Activated CD8-positive, alpha-beta T cell treated with anti-CD3 and anti-CD28 coated beads for 36 hours (primary cell): ENCODE data around the gene LMNTD2. TPM values are rescaled to one million over a fixed set of nuclear protein-coding genes. Genes with fewer than 3 reads are reported as not detected.
A peak's percentile ranks its signal among the peaks of the same experiment; 100 is the strongest.

Experiments
- ATAC-seq: fragments of 200-7000 bp; cut with Tn5 transposase; one replicate; pipeline ENCODE4 v1.10.0; 2021; ENCODE audit warnings: mild to moderate bottlenecking, moderate library complexity
- CTCF ChIA-PET: fragments of 350-600 bp; sonication (Branson Sonifier 250); formaldehyde crosslinking; loops from one replicate; lab custom pipeline; 2021; ENCODE audit warnings: antibody characterized with exemption; lab: Charles Lee
- POLR2A ChIA-PET: fragments of 350-600 bp; sonication (Branson Sonifier 250); formaldehyde crosslinking; loops from one replicate; lab custom pipeline; 2021; ENCODE audit warnings: antibody characterized with exemption; lab: Charles Lee
- DNase-seq: peaks from one replicate; pipeline ENCODE4 v3.0.0-alpha.2; 2020
- H3K27ac Mint-ChIP-seq: one replicate; pipeline ENCODE4 v1.8.0; 2021; ENCODE audit warnings: mild to moderate bottlenecking, mixed read lengths
- H3K27me3 Mint-ChIP-seq: one replicate; pipeline ENCODE4 v1.8.0; 2021; ENCODE audit warnings: mixed read lengths
- H3K36me3 Mint-ChIP-seq: one replicate; pipeline ENCODE4 v1.8.0; 2021; ENCODE audit warnings: low read depth, mixed read lengths
- H3K4me1 Mint-ChIP-seq: one replicate; pipeline ENCODE4 v1.8.0; 2021; ENCODE audit warnings: low read depth, mixed read lengths
- H3K4me3 Mint-ChIP-seq: one replicate; pipeline ENCODE4 v1.8.0; 2021; ENCODE audit warnings: mild to moderate bottlenecking, moderate library complexity, mixed read lengths
- H3K9me3 Mint-ChIP-seq: one replicate; pipeline ENCODE4 v1.8.0; 2021; ENCODE audit warnings: mixed read lengths
- intact Hi-C: fragments of 100-400 bp; cut with micrococcal nuclease; formaldehyde crosslinking; loops from one replicate; pipeline ENCODE4 v1.10.0; 2022
- total RNA-seq, 2 experiments: library from RNA; stranded (reverse); gene quantifications; one replicate each; pipeline ENCODE4 v1.2.3, GENCODE V29; 2021
- TF ChIP-seq, protein P1 (sequence below): fragments of 200-600 bp; IDR thresholded peaks from one replicate; pipeline ENCODE4 v1.8.0; 2022; ENCODE audit warnings: antibody characterized with exemption, mild to moderate bottlenecking

LMNTD2 gene, protein sequence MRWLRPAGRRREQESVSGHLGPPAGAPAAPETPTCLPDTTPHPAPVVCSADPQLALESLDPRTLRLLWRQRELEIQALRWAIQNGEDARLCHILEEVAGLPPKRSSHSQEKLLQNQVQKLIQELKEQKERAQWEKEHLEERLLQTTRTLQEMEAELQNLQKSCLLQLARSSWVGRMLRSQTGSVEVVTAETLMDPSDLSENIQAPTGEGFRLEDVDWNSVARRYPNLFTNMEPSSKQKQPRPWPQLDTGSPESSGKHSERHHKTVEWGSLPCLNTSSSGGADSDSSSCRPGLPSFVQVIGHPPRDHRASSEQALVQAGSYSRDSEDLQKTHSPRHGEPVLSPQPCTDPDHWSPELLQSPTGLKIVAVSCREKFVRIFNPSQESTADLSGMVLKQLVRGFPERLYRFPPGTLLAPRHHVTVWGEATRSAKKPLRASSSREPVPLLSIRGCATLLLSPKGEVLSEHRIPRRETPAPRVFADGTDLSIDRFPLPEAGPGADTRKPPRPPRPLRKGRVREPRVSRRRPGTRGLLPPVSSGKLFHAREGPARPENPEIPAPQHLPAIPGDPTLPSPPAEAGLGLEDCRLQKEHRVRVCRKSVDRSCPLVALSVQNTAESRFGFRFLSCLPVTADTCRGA
- total RNA-seq, result 1 to 10 TPM in 1 of 2 experiments, under 1 TPM in 1; 0.88 to 1.3 TPM

DNA sequence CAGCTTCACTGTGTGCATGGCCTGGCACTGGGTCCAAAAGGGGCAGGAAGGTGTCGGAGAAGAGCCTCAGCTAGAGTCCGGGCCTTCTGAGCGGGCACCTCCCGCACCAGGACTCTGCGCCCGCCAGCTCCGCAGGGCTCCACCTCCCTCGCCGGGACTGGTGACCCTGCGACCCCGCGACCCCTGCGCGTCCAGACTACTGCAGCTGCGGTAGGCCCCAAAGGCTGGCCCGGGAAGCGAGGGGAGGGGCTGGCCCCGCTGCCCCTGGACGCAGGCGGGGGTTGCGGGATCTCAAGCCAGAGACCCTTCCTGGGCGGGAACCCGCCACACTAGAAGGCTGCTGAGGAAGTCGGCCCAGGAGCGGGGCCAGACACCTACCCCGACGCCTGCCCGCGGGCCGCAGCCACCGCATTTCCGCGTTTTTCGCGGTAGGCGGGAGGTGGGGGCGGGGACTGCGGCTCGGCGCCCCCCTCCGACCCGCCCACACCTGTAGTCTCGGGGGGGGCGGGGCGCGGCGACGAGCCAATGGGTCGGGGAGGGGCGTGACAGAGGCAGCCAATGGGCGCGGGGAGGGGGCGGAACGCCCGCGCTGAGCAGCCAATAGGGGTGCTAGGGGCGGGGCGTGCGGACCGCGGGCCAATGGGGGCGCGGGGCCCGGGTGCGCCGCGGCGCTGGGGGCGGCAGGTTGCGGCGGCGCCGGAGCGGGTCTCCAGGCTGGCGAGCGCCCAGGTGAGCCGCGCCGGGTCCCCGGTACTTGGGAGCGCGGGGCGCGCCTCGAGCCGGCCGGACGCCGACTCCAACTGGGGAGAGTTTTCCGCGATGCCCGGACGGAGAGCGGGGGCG lies at the start of gene LMNTD2, which contains the start of gene RASSF7:
Gene LMNTD2, minus strand, starts transcription at position 434 of the 843 bp plus-strand sequence. Its CDS starts 22 bp downstream, at position 412.
Gene RASSF7, plus strand, starts transcription at position 666 of the 843 bp plus-strand sequence. CDS start 799 bp downstream, outside the sequence.
- intact Hi-C loops, result no loop called here
- Mint-ChIP-seq H3K4me1 (peaks cover 11% of the 10 kb centered on the region), H3K27ac (peak within 1 kb of the TSS; percentile 30), H3K27me3 (peaks cover 2% of the 10 kb centered on the region), H3K9me3 (no peaks in the 10 kb centered on the region), H3K4me3 (peak within 1 kb of the TSS; percentile 89), H3K36me3 (peaks cover 8% of the 10 kb centered on the region)
- ChIA-PET POLR2A (interaction anchor here (0.6 to 1.9 kb wide), 6 partner anchors 15 to 52 kb away, joined by 3 to 10 read pairs (median 3); partner anchors contain the start of genes HRAS and LRRC56), CTCF (interaction anchor here (0.7 to 1.4 kb wide), 4 partner anchors 41 to 163 kb away, joined by 3 to 5 read pairs (median 3); partner anchors contain the start of gene TMEM80)
- peak; percentile 96 for ATAC-seq
- TF ChIP-seq, protein P1, sequence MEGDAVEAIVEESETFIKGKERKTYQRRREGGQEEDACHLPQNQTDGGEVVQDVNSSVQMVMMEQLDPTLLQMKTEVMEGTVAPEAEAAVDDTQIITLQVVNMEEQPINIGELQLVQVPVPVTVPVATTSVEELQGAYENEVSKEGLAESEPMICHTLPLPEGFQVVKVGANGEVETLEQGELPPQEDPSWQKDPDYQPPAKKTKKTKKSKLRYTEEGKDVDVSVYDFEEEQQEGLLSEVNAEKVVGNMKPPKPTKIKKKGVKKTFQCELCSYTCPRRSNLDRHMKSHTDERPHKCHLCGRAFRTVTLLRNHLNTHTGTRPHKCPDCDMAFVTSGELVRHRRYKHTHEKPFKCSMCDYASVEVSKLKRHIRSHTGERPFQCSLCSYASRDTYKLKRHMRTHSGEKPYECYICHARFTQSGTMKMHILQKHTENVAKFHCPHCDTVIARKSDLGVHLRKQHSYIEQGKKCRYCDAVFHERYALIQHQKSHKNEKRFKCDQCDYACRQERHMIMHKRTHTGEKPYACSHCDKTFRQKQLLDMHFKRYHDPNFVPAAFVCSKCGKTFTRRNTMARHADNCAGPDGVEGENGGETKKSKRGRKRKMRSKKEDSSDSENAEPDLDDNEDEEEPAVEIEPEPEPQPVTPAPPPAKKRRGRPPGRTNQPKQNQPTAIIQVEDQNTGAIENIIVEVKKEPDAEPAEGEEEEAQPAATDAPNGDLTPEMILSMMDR, result no peak
- DNase-seq, result peak; percentile 95

DNA sequence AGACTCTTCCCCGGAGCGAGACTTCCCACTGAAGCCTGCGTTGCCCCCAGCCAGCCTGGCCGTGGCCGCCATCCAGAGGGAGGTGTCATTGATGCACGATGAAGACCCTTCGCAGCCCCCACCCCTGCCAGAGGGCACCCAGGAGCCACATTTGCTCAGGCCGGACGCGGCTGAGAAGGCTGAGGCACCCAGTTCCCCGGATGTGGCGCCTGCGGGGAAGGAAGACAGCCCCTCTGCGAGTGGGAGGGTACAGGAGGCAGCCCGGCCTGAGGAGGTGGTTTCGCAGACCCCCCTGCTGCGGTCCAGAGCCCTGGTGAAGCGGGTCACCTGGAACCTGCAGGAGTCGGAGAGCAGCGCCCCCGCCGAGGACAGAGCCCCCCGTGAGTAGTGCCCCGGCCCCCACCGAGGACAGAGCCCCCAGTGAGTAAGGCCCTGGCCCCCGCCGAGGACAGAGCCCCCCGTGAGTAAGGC lies 48.8 kb upstream of the LMNTD2 start:
- TF ChIP-seq, protein P1, result no peak
- Mint-ChIP-seq H3K4me1 (peaks cover 6% of the 10 kb centered on the region), H3K4me3 (no peak overlapping the region), H3K9me3 (no peaks in the 10 kb centered on the region), H3K27me3 (no peaks in the 10 kb centered on the region), H3K27ac (no peak overlapping the region), H3K36me3 (peaks cover 16% of the 10 kb centered on the region)
- intact Hi-C loops, result no loop called here
- ATAC-seq (no peak), DNase-seq (no peak)
- POLR2A ChIA-PET, result no interaction called here
- CTCF ChIA-PET, result no interaction called here

DNA sequence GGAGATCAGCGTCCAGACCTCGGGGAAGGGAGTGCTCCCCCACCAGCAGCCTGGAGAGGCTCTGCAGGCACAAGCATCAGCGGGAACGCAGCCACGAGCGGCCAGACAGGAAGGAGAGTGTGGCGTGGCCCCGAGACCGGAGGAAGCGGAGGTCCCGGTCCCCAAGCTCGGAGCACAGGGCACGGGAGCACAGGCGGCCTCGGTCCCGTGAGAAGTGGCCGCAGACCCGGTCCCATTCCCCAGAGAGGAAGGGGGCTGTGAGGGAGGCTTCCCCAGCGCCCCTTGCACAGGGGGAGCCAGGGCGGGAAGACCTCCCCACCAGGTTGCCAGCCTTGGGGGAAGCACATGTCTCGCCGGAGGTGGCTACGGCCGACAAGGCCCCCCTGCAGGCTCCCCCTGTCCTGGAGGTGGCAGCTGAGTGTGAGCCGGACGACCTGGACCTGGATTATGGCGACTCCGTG lies 48.3 kb upstream of the LMNTD2 start:
- ChIA-PET CTCF (no interaction called here), POLR2A (no interaction called here)
- no peak overlapping the region for H3K4me3 Mint-ChIP-seq
- H3K27me3 Mint-ChIP-seq, result no peaks in the 10 kb centered on the region
- H3K27ac Mint-ChIP-seq, result no peak overlapping the region
- TF ChIP-seq, protein P1, result no peak
- no peak for ATAC-seq
- H3K36me3 Mint-ChIP-seq, result peaks cover 19% of the 10 kb centered on the region
- H3K4me1 Mint-ChIP-seq, result peaks cover 2% of the 10 kb centered on the region
- H3K9me3 Mint-ChIP-seq, result no peaks in the 10 kb centered on the region
- no peak for DNase-seq
- intact Hi-C loops, result no loop called here

DNA sequence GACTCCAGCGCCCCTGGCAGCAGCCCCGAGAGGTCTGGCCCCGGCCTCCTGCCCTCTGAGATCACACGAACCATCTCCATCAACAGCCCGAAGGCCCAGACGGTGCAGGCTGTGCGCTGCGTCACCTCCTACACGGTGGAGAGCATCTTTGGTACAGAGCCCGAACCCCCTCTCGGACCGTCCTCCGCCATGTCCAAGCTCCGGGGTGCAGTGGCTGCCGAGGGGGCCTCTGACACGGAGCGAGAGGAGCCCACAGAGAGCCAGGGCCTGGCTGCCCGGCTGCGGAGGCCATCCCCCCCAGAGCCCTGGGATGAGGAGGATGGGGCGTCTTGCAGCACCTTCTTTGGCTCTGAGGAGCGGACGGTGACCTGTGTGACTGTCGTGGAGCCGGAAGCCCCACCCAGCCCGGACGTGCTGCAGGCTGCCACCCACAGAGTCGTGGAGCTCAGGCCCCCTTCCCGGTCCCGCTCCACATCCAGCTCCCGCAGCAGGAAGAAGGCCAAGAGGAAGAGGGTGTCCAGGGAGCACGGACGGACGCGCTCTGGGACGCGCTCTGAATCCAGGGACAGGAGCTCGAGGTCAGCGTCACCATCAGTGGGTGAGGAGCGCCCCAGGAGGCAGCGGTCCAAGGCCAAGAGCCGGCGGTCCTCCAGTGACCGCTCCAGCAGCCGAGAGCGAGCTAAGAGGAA lies 47.6 kb upstream of the LMNTD2 start:
- Mint-ChIP-seq H3K27ac (no peak overlapping the region), H3K27me3 (no peaks in the 10 kb centered on the region), H3K4me1 (no peaks in the 10 kb centered on the region), H3K36me3 (peaks cover 21% of the 10 kb centered on the region), H3K4me3 (no peak overlapping the region), H3K9me3 (no peaks in the 10 kb centered on the region)
- TF ChIP-seq, protein P1, result no peak
- no peak for DNase-seq
- intact Hi-C loops, result no loop called here
- no peak for ATAC-seq
- ChIA-PET POLR2A (interaction anchor here (1.6 kb wide), 1 partner anchor 20 kb away, joined by 4 read pairs; no protein-coding TSS in a partner anchor), CTCF (no interaction called here)
